ENCODE results near the gene NHLH2. TPM values are rescaled to one million over a fixed set of nuclear protein-coding genes. Genes with fewer than 3 reads are reported as not detected.
A peak's percentile ranks its signal among the peaks of the same experiment; 100 is the strongest.

The NHLH2 gene
- total and polyA plus RNA-seq, 12 donors, result not detected

DNA sequence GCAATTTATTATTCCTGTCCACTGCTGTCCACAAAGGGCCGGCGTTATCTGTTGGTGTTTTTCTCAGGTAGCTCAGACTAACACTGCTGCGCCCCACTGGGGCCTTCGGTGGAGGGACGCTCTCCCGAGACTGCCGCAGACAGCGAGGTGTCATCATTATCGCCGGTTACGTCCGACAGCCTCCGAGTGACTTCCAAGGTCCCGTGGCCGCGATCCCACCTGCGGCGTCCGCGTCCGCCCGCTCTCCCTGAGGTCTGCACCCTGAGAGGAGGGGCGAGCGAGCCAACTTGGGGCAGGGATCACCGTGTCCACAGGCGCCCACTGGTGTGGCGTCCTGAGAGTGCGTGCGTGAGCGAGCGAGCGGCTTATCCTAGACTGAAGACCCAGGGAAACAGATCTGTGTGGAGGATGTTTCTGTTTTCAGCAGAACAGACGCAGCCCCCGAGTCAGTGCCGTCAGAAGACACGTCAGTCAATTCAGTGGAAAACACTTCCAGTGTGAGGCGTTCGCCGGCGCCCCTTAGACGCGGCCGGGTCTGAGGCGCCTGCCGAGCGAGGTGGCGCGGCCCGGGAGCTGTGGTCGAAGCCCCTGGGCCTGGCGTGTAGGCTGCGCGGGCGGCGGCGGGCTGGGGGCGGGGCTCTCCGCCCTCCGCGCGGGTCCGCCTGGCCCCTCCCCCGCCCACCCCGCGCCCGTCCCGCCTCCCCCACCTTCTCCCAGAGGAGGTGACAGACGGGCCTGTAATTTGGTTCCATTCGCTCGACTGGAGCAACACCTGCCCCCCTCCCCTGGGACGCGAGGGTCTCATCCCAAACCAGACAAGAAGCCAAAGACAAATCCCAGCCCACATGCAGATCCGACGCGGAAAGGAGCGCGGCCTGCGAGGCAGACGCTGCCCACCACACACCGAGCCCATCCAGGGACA lies 12.6 kb downstream of the NHLH2 start:
- DNase-seq, result no peak
- WGBS, 2 donors, result 5% methylated on average over 78 to 80 of the region's 80 CpGs
- no peaks in the 10 kb centered on the region for H3K36me3 ChIP-seq
- TF ChIP-seq, protein P1, sequence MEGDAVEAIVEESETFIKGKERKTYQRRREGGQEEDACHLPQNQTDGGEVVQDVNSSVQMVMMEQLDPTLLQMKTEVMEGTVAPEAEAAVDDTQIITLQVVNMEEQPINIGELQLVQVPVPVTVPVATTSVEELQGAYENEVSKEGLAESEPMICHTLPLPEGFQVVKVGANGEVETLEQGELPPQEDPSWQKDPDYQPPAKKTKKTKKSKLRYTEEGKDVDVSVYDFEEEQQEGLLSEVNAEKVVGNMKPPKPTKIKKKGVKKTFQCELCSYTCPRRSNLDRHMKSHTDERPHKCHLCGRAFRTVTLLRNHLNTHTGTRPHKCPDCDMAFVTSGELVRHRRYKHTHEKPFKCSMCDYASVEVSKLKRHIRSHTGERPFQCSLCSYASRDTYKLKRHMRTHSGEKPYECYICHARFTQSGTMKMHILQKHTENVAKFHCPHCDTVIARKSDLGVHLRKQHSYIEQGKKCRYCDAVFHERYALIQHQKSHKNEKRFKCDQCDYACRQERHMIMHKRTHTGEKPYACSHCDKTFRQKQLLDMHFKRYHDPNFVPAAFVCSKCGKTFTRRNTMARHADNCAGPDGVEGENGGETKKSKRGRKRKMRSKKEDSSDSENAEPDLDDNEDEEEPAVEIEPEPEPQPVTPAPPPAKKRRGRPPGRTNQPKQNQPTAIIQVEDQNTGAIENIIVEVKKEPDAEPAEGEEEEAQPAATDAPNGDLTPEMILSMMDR (IDR thresholded peaks at IDR 0.05), result no peak
- H3K27ac ChIP-seq, result peak overlapping the region in 2 of 10 donors; percentile 15 to 34
- H3K4me3 ChIP-seq, result peak overlapping the region; percentile 36 to 60 (median 53)
- H3K4me1 ChIP-seq, result peaks cover 0 to 19% (median 6%) of the 10 kb centered on the region in 9 donors
- peaks cover 0 to 53% (median 25%) of the 10 kb centered on the region in 7 donors for H3K27me3 ChIP-seq
- intact Hi-C loops (cut with DNase I), result no loop called here
- H3K9me3 ChIP-seq, result peaks cover 0 to 2% (median 0%) of the 10 kb centered on the region in 11 donors
- ATAC-seq, result peak; percentile 59 to 81 (median 68)

GRCh38 chr1:115827452-115828044 lies 13.4 kb downstream of the NHLH2 start:
- TF ChIP-seq, protein P1 (IDR thresholded peaks at IDR 0.05), result no peak
- Histone ChIP-seq H3K4me3 (peak overlapping the region in 6 of 10 donors; percentile 48 to 60 (median 56)), H3K27ac (no peak overlapping the region), H3K4me1 (peaks cover 0 to 19% (median 6%) of the 10 kb centered on the region in 9 donors), H3K27me3 (peaks cover 0 to 45% (median 25%) of the 10 kb centered on the region in 7 donors), H3K36me3 (no peaks in the 10 kb centered on the region), H3K9me3 (peaks cover 0 to 7% (median 0%) of the 10 kb centered on the region in 11 donors)
- 61 to 73% methylated on average over 7 of the region's 7 CpGs for WGBS, 2 donors
- ATAC-seq (no peak), DNase-seq (no peak)
- intact Hi-C loops (cut with DNase I), result no loop called here

GRCh38 chr1:115826628-115827027 lies 14.3 kb downstream of the NHLH2 start:
- peaks cover 0 to 41% (median 25%) of the 10 kb centered on the region in 7 donors for H3K27me3 ChIP-seq
- TF ChIP-seq, protein P1 (IDR thresholded peaks at IDR 0.05), result no peak
- peaks cover 0 to 19% (median 6%) of the 10 kb centered on the region in 9 donors for H3K4me1 ChIP-seq
- intact Hi-C loops (cut with DNase I), result no loop called here
- no peaks in the 10 kb centered on the region for H3K36me3 ChIP-seq
- WGBS, 2 donors, result 28 to 40% methylated on average over 3 of the region's 3 CpGs
- peaks cover 0 to 14% (median 0%) of the 10 kb centered on the region in 11 donors for H3K9me3 ChIP-seq
- DNase-seq (no peak), ATAC-seq (no peak)
- H3K4me3 ChIP-seq, result no peak overlapping the region
- no peak overlapping the region for H3K27ac ChIP-seq

GRCh38 chr1:115822117-115822516 lies 18.8 kb downstream of the NHLH2 start:
- Histone ChIP-seq H3K27ac (no peak overlapping the region), H3K36me3 (no peaks in the 10 kb centered on the region), H3K4me3 (no peak overlapping the region), H3K27me3 (peaks cover 0 to 21% (median 3%) of the 10 kb centered on the region in 7 donors), H3K4me1 (no peaks in the 10 kb centered on the region), H3K9me3 (peaks cover 0 to 21% (median 0%) of the 10 kb centered on the region in 11 donors)
- DNase-seq (no peak), ATAC-seq (no peak)
- TF ChIP-seq, protein P1 (IDR thresholded peaks at IDR 0.05), result no peak
- intact Hi-C loops (cut with DNase I), result no loop called here

Measured in heart right ventricle (tissue), 16 donors.